Putamen (tissue), 1 donor: ENCODE results near the gene SPRR5.

Experiments used
- DNase-seq: peaks from one replicate; pipeline ENCODE4 v3.0.0-alpha.2; 2016; ENCODE audit warnings: low spot score

The SPRR5 gene

DNA sequence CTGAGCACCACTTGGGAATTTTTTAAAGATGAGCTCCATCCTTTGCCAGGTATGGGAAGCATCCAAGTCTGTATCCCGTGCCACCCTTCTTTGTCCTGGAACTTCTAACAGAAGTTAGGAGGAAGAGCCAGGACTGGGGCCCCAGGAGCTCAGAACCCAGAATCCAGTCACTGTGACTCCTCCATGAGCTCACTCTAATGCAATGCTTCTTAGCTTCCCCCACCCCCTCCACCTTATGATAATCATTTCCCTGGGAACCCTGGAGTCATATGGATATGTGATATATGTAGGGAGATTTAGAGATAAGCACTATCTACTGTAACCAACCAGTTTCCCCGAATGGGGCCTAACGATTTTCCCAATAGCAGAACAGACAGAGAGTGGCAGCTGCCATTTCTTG lies 758 bp upstream of the SPRR5 start:
- no peak for DNase-seq

DNA sequence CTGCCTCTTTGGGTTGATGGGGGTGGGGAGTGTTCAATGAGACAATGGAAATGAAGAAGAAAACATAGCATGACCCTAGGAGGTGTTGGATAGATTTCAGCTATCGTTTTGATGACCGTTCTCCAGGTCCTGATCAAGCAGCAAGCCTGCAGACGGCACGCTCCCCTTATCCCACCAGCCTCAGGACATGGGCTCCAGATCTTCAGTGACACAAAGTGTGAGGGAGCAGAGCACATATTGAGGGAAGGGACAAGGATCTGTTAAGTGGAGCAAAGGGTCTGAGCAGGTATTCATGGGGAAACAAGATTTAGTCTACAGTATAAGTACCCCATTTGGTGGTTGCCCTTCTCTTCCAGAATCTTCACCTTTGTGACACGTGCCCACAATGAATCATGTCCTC lies 4.7 kb downstream of the SPRR5 start:
- no peak for DNase-seq

DNA sequence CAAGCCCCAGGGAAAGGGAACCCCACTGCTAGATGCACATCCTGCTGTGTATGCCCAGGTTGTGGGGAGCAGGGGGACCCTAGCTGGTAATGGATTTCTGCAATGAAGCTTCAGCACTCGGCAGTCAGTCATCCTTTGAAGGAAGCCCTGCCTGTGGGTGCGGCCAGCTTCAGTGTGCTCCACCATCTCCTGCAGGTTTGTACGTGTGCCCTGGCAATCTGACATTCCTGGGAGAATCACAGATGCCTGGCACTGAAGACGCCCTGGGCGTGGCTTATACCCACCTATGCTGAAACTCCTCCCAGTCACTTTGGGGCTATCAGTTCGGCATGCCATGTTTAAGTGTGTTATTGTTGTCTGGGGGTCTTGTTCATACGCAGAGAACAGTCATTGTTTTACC lies 6.8 kb downstream of the SPRR5 start:
- no peak for DNase-seq

- no peak for DNase-seq
These were observed 7.4 kb downstream of the SPRR5 start for GRCh38 chr1:152954436-152954835.

DNA sequence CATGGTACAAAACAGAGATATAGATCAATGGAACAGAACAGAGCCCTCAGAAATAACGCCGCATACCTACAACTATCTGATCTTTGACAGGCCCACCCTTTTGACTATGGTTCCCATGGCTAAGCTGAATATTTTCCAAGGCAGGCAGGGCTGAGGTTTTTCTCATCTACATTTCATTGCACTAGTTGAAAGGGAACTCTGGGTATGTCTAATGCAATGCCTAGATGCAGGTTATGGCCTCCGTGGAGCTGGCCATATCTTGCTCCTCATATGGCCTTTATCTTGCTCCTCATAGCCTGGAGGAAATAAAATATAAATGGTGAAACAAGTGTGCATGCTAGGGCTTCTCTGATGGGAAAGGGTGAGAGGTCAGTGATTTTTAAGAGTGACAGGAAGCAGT lies 10.6 kb downstream of the SPRR5 start:
- DNase-seq = no peak

DNA sequence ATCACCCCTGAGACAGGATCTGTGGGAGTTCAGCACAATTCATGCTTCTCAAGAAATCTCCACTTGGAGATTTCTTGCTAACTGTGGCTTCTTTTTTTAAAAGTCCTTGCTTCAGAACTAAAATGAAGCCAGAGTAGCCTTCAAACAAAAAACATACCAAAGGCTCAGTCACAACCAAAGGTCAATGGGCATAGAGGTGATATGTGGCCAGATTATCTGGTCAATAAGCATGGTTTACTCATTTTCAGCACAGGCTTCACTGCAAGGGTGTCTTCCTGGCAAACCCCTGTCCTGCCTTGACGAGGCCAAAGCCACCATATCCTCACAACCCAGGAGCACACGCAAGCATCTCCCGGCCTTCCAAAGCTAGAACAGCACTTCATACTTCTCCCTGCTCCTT lies 12.3 kb downstream of the SPRR5 start:
- DNase-seq = no peak

DNA sequence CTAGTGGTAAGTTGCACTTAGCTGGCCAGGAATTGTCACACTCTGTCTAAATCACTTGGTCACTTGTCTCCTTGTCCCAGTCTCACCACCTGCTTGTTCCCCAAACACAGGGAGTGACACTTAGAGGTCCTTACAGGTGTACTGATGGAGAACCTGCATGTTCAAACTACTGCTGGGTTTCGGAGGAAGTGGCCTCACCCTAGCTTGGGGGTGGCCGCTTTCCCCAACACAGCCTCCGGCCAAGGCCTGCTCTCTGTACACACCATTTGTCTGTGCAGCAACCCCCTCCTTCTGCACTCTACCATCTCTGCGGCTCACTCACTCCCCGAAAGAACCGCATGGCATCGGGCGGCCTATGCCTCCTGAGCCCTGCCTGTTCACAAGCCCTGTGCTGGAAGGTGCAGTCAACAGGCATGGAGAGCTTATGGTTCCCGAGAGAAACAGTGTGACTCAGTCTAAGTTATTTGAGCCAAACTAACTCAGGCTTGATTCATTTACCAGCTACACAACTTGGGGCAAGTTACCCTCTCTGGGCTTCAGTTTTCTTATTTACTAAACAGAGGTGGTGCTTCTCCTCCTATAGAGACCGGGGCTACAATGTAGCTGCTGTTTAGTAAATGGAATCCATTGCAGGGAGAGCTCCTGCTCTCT lies 12.9 kb downstream of the SPRR5 start:
- DNase-seq = no peak

GRCh38 chr1:152960452-152961044 lies 13.5 kb downstream of the SPRR5 start:
- DNase-seq = no peak

DNA sequence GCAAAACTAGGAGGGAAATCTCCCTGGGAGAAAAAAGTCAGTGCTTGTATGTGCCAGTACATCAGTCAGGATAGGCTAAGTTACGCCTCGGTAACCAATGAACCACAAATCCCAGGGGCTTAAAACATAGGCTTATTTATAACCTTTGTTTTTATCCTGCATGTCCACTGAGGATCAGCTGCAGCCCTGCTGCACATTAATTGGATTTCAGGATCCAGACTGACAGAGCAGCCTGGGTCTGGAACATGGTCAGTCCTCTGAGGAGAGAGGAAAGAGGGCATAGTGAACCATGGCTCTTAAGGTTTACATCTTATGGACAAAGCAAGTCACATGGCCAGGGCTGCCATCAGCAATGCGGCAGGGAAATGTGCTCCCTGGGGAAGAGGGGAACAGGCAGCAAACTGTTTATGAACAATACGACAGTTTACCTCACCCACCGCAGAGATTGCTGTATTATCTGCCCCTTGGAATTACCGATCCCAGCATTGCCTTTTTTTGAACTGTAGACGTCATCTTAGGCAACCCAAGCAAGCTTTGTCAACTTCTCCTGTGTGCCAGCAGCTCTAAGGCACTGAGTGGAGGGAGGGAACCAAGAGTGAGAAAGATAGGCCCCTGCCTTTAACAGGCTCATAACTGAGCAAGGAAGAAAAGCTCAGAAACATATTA lies 14.4 kb downstream of the SPRR5 start:
- DNase-seq = no peak

- no peak for DNase-seq
These were observed 15.9 kb downstream of the SPRR5 start for GRCh38 chr1:152962876-152963415.

GRCh38 chr1:152964536-152964935 lies 17.5 kb downstream of the SPRR5 start:
- no peak for DNase-seq

DNA sequence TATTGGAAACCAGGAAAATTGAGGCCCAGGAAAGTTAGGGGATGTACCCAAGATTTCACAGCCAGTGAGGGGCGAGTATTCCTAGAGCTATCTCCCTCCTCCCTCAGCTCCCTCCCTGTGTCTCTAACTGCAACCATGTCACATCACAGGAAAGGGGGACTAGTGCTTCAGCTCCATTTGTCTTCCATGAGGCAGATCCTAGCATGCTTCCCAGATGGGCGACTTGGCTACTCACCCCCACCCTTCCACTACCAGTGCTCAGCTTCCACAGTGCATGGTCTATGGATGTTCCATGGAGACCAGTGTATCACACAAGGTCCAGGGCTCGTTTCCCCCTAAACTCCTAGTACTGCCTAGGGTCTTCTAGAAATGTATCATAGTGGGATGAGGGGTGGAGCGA lies 18.8 kb downstream of the SPRR5 start:
- DNase-seq = no peak

DNA sequence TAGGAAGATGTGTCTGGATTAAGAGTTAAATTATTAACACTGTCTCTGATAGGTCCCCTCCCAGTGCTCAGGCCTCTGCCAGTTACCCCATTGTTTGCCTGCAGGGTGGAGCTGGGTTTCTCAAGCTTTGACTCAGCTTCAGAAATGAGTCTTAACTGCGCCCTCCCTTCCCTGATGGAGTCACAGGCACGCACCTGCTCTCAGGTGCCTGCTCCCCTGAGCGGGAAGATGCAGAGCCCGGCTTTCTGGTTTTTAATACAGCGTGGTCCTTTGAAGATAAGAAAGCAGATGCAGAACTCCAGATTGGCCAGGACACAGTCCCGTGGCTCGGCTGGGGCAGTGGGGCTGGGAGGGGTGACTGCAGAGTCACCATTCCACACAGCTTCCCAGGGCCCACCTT lies 20.2 kb downstream of the SPRR5 start:
- no peak for DNase-seq

- no peak for DNase-seq
These were observed 21.2 kb downstream of the SPRR5 start for GRCh38 chr1:152968248-152968647.

- DNase-seq = no peak
These were observed 22.0 kb downstream of the SPRR5 start for GRCh38 chr1:152969036-152969435.

GRCh38 chr1:152970495-152970894 lies 23.5 kb downstream of the SPRR5 start, which contains the start of gene SPRR4:
TSS of gene SPRR4 (plus strand) at chr1:152970648. CDS start at chr1:152971891, 1,243 bp downstream.
- DNase-seq = no peak

- no peak for DNase-seq
These were observed 25.3 kb downstream of the SPRR5 start for GRCh38 chr1:152972196-152972886.

DNA sequence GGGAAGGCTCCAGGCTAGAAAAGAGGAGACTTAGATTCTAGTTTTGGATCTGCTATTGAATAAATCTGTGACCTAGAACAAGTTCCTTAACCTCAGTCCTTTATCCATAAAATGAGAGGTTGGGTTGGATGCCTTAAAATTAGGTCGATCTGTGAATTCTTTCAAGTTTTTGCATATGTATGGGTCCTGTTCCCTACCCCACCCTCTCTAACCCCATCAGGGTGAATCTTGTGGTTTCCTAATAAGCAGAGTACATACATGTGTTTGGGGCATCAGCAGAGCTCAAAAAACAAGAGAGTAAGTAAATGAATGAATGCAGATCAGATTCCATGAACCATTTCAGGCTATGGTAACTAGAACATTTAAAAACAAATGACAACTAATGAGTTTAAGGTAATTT lies 29.7 kb downstream of the SPRR5 start:
- DNase-seq = no peak

DNA sequence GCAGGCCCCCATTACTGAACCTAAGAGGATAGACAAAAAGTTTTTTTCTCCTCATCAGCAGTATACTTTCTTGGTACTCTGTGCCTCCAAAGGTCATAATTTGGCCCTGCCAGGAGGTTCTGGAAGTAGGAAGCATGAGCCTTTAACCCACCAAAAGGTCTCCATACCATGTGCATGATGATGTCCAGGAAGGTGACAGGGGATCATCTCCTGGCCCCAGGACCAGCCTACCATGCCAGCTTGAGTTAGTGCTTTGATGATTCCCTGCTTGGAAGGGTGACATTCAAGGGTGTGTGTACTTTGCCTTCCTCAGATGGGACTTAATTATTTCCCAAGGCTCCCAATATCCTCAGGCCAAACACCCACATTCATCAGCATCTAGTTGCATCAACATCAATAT lies 30.6 kb downstream of the SPRR5 start:
- DNase-seq = no peak

GRCh38 chr1:152980676-152981075 lies 33.7 kb downstream of the SPRR5 start:
- DNase-seq = no peak

- DNase-seq = no peak
These were observed 34.3 kb downstream of the SPRR5 start for GRCh38 chr1:152981146-152981871.

- no peak for DNase-seq
These were observed 35.1 kb downstream of the SPRR5 start for GRCh38 chr1:152982076-152982475.
